Loucy (cell line): ENCODE results near the gene TTLL1.

Experiments
- H2AFZ ChIP-seq: fragments of 200-600 bp; sonication (generic); 2 replicates; pipeline ENCODE4 v1.6.0; 2016; ENCODE audit warnings: antibody characterized with exemption, mild to moderate bottlenecking, low read length, moderate library complexity
- H3F3A ChIP-seq: fragments of 200-600 bp; 2 replicates; pipeline ENCODE4 v1.6.0; 2016; ENCODE audit warnings: antibody characterized with exemption, low read depth, mild to moderate bottlenecking
- H3K27me3 ChIP-seq: fragments of 200-600 bp; sonication (generic); 2 replicates; pipeline ENCODE4 v1.6.1; 2014; ENCODE audit warnings: low read length, mild to moderate bottlenecking; ENCODE audit not compliant: insufficient read depth, poor library complexity, severe bottlenecking
- H3K36me3 ChIP-seq: fragments of 200-600 bp; sonication (generic); 2 replicates; pipeline ENCODE4 v1.6.1; 2016; ENCODE audit warnings: low read length; ENCODE audit not compliant: insufficient read depth
- H3K4me1 ChIP-seq: fragments of 200-600 bp; sonication (generic); 2 replicates; pipeline ENCODE4 v1.5.1; 2014; ENCODE audit warnings: low read length, mild to moderate bottlenecking; ENCODE audit not compliant: insufficient read depth, poor library complexity, severe bottlenecking
- H3K4me2 ChIP-seq: fragments of 200-600 bp; sonication (generic); 2 replicates; pipeline ENCODE4 v1.6.0; 2014; ENCODE audit warnings: antibody characterized with exemption, low read length, low read depth, mild to moderate bottlenecking; ENCODE audit not compliant: poor library complexity, severe bottlenecking
- H3K4me3 ChIP-seq: fragments of 200-600 bp; sonication (generic); 2 replicates; pipeline ENCODE4 v1.5.1; 2014; ENCODE audit warnings: low read length, mild to moderate bottlenecking, mixed read lengths; ENCODE audit not compliant: poor library complexity, severe bottlenecking
- H3K79me2 ChIP-seq: fragments of 200-600 bp; sonication (generic); 2 replicates; pipeline ENCODE4 v1.6.1; 2014; ENCODE audit warnings: low read length; ENCODE audit not compliant: insufficient read depth
- H3K9ac ChIP-seq: fragments of 200-600 bp; sonication (generic); 2 replicates; pipeline ENCODE4 v1.6.0; 2014; ENCODE audit warnings: mild to moderate bottlenecking, low read depth, low read length, moderate library complexity; ENCODE audit not compliant: poor library complexity, severe bottlenecking
- H3K9me2 ChIP-seq: fragments of 200-600 bp; sonication (generic); replicated peaks from 2 replicates; pipeline ENCODE4 v1.6.1; 2016; ENCODE audit warnings: low read depth, low read length, mixed read lengths
- H3K9me3 ChIP-seq: fragments of 200-600 bp; sonication (generic); 2 replicates; pipeline ENCODE4 v1.6.1; 2014; ENCODE audit warnings: mild to moderate bottlenecking, antibody characterized with exemption, low read length, low read depth; ENCODE audit not compliant: insufficient read depth
- H4K20me1 ChIP-seq: fragments of 200-600 bp; sonication (generic); 2 replicates; pipeline ENCODE4 v1.6.0; 2014; ENCODE audit warnings: antibody characterized with exemption, low read length, mild to moderate bottlenecking; ENCODE audit not compliant: insufficient read depth, poor library complexity, severe bottlenecking
- CTCF ChIP-seq: fragments of 200-600 bp; sonication (generic); conservative IDR thresholded peaks from 2 replicates; pipeline ENCODE4 v1.5.1; 2014; ENCODE audit warnings: mild to moderate bottlenecking, antibody characterized with exemption, low read length
- EZH2phosphoT487 ChIP-seq: fragments of 200-600 bp; IDR thresholded peaks from 2 replicates; pipeline ENCODE4 v1.6.1; 2018; ENCODE audit warnings: antibody characterized with exemption, mild to moderate bottlenecking, moderate library complexity, borderline replicate concordance

TTLL1 gene

GRCh38 chr22:43013355-43014315, 75.6 kb downstream of the TTLL1 start:
- TF ChIP-seq CTCF (no peak), EZH2phosphoT487 (no peak)
- H3K4me2 ChIP-seq, result peak overlapping the region; percentile 92
- peaks cover 48% of the 10 kb centered on the region for H4K20me1 ChIP-seq
- H3K79me2 ChIP-seq, result peaks cover 59% of the 10 kb centered on the region
- peaks cover 35% of the 10 kb centered on the region for H3K4me1 ChIP-seq
- peak overlapping the region; percentile 76 for H3K9ac ChIP-seq
- H3K4me3 ChIP-seq, result peak overlapping the region; percentile 77
- H3F3A ChIP-seq, result no peaks in the 10 kb centered on the region
- H3K9me2 ChIP-seq, result no peaks in the 10 kb centered on the region
- no peaks in the 10 kb centered on the region for H3K27me3 ChIP-seq
- no peaks in the 10 kb centered on the region for H3K36me3 ChIP-seq
- H3K9me3 ChIP-seq, result no peaks in the 10 kb centered on the region
- H2AFZ ChIP-seq, result 0 out of 2 replicates have a peak overlapping the region, but pooled peaks have one; percentile 51

- Histone ChIP-seq H4K20me1 (peaks cover 60% of the 10 kb centered on the region), H2AFZ (no peak overlapping the region), H3K4me3 (peak overlapping the region; percentile 77), H3K79me2 (peaks cover 70% of the 10 kb centered on the region), H3K9me2 (no peaks in the 10 kb centered on the region), H3K27me3 (no peaks in the 10 kb centered on the region), H3K4me2 (peak overlapping the region; percentile 92), H3F3A (no peaks in the 10 kb centered on the region), H3K36me3 (no peaks in the 10 kb centered on the region), H3K4me1 (peaks cover 40% of the 10 kb centered on the region), H3K9ac (no peak overlapping the region), H3K9me3 (no peaks in the 10 kb centered on the region)
- TF ChIP-seq CTCF, result no peak
- no peak for TF ChIP-seq EZH2phosphoT487
Measured at GRCh38 chr22:43012390-43012789, 76.8 kb downstream of the TTLL1 start.

GRCh38 chr22:43011079-43011478, 78.1 kb downstream of the TTLL1 start:
- Histone ChIP-seq H2AFZ (no peak overlapping the region), H4K20me1 (peaks cover 65% of the 10 kb centered on the region), H3K4me3 (peak overlapping the region; percentile 12), H3K9me2 (no peaks in the 10 kb centered on the region), H3F3A (no peaks in the 10 kb centered on the region), H3K27me3 (no peaks in the 10 kb centered on the region), H3K9me3 (no peaks in the 10 kb centered on the region), H3K36me3 (no peaks in the 10 kb centered on the region), H3K9ac (no peak overlapping the region), H3K4me1 (peaks cover 42% of the 10 kb centered on the region), H3K79me2 (peaks cover 84% of the 10 kb centered on the region), H3K4me2 (peak overlapping the region; percentile 25)
- TF ChIP-seq EZH2phosphoT487 (no peak), CTCF (no peak)
